C4-2B (cell line): ENCODE measurements around the gene AFMID.

Source experiments
- ZFX ChIP-seq: fragments of 450-650 bp; IDR thresholded peaks from 2 replicates; pipeline ENCODE4 v1.6.1; 2017
- TF ChIP-seq, protein P1 (sequence below): fragments of 450-650 bp; conservative IDR thresholded peaks from 2 replicates; pipeline ENCODE4 v1.5.1; 2017; ENCODE audit warnings: mild to moderate bottlenecking

DNA sequence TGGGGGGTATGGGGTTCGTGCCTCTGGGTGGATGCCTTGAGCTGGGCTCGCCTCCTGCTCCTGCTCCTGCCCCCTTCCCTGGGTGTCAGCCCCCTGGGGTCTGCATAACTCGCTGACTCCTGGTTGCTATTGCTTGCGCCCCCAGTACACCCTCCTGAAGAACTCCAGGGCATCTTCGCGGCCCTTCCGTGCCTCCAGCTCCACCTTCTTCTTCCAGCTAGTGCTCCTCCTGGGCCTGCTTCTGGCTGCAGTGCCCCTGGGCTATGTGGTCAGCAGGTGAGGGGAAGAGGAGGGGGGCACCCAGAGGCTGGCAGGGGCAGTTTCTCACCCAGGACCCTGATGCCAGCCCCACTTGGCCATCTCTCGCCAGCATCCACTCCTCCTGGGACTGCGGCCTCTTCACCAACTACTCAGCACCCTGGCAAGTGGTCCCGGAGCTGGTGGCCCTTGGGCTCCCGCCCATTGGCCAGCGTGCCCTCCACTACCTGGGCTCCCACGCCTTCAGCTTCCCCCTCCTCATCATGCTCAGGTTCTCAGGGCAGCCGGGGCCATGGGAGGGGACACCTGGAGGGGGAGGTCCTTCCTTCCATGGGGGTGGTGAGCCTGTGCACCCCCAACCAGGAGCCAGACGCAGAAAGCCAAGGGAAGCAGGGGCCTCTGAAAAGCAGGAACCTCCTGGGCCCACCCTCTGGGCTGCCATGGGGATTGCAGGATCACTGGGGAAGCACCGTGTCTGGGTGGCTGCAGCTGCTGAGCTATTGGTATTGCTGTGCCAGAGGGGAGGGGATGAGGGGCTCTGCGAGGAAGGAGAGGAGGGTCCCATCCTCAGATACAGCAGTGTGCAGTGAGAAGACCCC is 48.7 kb upstream of the AFMID start:
- TF ChIP-seq, protein P1, sequence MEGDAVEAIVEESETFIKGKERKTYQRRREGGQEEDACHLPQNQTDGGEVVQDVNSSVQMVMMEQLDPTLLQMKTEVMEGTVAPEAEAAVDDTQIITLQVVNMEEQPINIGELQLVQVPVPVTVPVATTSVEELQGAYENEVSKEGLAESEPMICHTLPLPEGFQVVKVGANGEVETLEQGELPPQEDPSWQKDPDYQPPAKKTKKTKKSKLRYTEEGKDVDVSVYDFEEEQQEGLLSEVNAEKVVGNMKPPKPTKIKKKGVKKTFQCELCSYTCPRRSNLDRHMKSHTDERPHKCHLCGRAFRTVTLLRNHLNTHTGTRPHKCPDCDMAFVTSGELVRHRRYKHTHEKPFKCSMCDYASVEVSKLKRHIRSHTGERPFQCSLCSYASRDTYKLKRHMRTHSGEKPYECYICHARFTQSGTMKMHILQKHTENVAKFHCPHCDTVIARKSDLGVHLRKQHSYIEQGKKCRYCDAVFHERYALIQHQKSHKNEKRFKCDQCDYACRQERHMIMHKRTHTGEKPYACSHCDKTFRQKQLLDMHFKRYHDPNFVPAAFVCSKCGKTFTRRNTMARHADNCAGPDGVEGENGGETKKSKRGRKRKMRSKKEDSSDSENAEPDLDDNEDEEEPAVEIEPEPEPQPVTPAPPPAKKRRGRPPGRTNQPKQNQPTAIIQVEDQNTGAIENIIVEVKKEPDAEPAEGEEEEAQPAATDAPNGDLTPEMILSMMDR: no peak
- no peak for TF ChIP-seq ZFX
